Adipose tissue (tissue), 3 donors: Measurements from ENCODE around the gene HOXD11. TPM values are rescaled to one million over a fixed set of nuclear protein-coding genes. Genes with fewer than 3 reads are reported as not detected.

Experiments
- H3K27ac ChIP-seq: one replicate; pipeline ENCODE4 v1.5.1; 2013; ENCODE audit warnings: low read depth, low read length
- WGBS, 3 donors: extraction: QIAGEN DNeasy Blood & Tissue Kit; methylation state at CpG; one replicate each; pipeline ENCODE4 v1.1.7; 2013; 5-methylcytosine and 5-hydroxymethylcytosine counted together
- polyA plus RNA-seq, 3 donors: library from polyadenylated mRNA; stranded (reverse); fragments of 200-250 nt; gene quantifications; one replicate each; pipeline ENCODE4 v1.2.3, GENCODE V29; 2013
- donor health status: healthy with polysubstance abuse.
- donor health status: Bipolar disorder and iron deficiency.
- donor health status: healthy.

The HOXD11 gene
- under 1 TPM in 2 of 3 donors, not detected in 1; 0.05 to 0.59 TPM for polyA plus RNA-seq

DNA sequence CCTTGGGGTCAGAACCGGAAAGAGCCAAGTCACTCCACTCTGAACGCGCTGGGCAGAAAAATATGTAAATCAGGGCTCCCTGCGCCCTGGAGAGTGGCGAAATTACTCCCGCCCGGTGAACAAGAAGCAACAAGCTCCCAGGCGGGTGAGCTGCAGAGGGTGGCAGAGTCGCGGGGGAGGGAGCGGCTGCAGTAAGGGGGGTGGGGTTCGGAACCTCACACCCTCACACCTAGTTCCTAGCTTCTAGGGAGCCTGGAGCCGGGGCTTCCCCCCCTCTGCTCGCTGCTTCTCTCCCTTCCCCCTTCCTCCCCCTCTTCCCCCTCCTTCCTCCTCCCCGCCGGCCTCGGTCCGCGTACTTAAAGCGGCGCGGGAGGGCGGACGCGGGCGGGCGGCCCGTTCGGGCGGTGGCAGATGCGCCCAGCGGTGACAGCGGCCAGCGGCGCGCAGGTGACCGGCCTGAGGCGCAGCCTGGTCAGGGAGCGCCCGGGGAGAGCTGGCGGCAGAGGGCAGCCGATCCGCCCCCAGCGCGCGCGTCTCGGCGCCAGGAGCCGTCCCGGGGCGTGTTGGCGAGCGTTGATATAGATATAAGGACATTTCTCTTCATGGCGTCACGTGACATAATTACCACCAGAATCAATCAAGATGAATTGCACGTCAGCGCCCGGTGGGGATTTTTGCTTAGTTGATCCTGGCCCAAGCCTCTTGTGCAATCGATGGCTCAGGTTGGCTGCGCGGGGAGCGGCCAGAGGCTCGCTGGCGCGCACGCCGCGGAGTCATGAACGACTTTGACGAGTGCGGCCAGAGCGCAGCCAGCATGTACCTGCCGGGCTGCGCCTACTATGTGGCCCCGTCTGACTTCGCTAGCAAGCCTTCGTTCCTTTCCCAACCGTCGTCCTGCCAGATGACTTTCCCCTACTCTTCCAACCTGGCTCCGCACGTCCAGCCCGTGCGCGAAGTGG lies at the start of gene HOXD11:
HOXD11 (plus strand) TSS at position 700 of the 959 bp plus-strand sequence; CDS start at position 776, 76 bp downstream.
- H3K27ac ChIP-seq: no peak within 1 kb of the TSS
- 1 to 3% (median 3%) methylated on average over 62 to 85 of the region's 85 CpGs for WGBS, 3 donors

GRCh38 chr2:176063958-176064357 lies 43.1 kb upstream of the HOXD11 start:
- H3K27ac ChIP-seq: no peak overlapping the region
- 34 to 66% (median 38%) methylated on average over 2 of the region's 2 CpGs for WGBS, 3 donors

GRCh38 chr2:176066645-176067588 lies 40.2 kb upstream of the HOXD11 start:
- H3K27ac ChIP-seq: no peak overlapping the region
- 6 to 15% (median 7%) methylated on average over 51 to 56 of the region's 56 CpGs for WGBS, 3 donors

DNA sequence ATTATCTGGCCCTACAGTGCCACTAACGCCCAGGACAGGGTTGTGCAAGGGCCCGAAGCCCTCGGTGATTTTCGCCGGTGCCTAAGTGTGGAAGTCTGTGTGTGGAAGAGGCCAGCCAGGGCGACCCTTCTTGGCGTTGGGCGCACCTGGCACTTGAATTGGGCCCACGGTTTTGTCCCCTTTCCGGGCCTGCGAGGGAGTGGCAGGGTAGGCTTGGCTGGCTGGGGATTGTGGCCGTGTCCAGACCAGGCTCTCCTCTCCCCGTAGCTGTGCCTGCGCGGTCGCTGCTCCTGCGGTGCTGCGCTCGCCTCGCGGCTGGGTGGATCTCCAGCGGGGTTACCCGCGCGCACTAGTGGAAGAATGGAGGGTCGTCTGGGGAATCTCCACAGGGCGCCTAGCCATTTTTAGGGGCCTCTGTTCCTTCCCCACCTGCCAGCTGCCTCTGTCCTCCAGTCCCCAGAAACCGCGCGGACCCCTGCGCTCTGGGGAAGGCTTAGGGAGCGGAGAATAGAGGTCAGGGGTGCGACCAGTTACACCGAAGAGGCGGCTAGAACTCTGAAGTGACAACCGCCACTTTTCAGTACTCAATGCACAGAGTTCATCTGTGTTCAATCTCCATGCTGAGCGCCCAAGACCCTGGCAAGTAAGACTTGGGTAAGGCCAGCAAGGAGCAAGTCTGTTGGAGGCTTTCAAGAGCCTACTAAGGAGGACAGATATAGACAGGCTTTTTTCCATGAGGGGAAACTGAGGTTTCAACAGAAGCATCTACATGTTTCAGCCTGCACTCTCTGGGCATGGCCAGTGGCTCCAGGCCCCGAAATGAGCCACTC lies 39.3 kb upstream of the HOXD11 start:
- WGBS, 3 donors: 3 to 20% (median 7%) methylated on average over 38 of the region's 38 CpGs
- no peak overlapping the region for H3K27ac ChIP-seq

GRCh38 chr2:176068419-176068832 lies 38.7 kb upstream of the HOXD11 start:
- 5 to 9% (median 6%) methylated on average over 30 of the region's 30 CpGs for WGBS, 3 donors
- H3K27ac ChIP-seq: no peak overlapping the region

DNA sequence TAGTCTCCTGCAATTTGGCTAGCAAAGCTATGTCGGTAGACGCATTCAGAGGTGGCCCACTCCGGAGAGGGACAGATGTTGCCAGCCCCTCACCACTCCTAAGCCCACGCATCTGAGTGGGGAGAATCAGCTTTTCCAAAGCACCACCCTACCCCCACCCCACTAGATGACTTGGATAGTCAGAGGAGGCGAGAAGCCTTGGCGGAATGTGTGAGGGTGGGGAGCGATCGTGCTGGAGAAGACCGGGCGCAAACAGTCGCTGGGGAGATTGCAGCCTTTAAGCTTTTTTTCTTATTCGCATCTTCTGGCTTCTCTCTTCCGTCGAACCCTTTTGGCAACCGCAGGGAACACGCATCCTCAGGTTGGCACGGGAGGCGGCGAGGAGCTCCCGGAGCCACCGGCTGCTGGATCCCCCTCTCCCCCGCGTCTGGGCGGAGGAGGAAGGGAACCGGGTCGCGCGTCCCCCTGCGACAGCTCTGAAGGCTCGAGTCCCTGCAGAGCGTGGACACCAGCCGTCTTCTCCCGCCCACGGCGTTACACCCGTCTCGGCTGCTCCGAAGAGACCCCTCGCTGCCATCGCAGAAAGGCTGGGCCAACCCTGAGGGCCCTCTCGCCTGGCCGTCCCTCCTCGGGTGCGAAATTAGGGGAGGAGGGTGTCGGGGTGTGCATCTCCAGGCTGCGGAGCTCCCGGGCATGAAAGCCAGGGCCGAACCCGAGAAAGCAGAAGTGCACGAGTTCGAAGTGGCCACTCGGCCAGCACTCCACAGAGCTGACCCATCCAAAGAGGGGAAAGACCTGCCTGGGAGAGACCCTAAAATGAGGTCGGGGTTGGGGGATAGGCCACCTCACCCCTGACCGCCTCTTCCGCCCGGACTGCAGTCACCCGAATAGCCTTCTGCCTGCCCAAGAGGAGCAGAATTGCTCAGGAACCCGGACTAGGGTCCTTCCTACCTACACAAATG lies 35.5 kb upstream of the HOXD11 start:
- no peak overlapping the region for H3K27ac ChIP-seq
- 6 to 22% (median 8%) methylated on average over 55 to 57 of the region's 58 CpGs for WGBS, 3 donors

- 18 to 51% (median 23%) methylated on average over 5 of the region's 5 CpGs for WGBS, 3 donors
- H3K27ac ChIP-seq: no peak overlapping the region
Measured at GRCh38 chr2:176072292-176072669, 34.8 kb upstream of the HOXD11 start.

DNA sequence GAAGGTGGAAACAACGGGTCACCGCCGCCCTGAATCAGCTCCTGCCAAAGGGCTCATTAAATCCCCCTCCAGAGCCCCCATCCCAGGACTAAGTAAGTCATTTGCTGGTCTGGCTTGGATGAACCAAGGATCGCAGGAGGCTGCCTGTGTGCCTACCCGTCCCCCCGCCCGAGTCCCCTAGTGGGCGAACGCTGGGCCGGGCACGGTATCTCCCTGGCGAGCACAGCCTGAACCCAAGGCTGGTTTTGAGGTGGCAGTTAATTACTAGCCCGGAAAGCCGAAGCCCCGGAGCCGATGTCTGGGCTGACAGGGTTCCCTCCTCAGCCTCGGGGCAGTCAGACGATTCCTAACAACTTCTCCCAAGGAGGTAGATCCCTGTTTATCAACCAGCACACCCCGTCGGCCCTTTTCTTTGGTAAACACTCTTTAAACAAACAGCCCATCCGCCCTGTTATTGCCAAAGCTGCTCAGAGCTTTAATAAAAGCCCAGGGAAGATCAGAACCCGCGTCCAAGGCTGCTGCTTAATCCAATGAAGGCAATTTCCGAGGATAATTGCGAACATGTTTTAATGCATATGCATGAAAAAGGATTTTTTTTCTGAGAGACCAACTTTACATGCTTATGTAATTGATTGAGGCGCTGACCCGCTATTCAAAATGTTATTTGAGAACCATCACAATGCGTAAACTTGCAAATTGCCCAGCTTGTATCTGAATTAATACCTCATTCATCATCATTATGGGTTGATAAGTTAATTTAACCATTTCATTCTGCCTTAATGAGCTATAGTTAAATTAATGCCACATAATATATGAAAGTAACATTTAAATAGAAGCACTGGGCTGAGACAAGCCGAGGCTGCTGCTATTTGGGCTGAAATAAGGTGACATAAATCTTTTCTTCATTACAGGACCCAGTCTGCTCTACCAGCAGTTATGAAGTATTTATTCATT lies 33.9 kb upstream of the HOXD11 start:
- H3K27ac ChIP-seq: no peak overlapping the region
- 3 to 18% (median 7%) methylated on average over 29 of the region's 29 CpGs for WGBS, 3 donors

DNA sequence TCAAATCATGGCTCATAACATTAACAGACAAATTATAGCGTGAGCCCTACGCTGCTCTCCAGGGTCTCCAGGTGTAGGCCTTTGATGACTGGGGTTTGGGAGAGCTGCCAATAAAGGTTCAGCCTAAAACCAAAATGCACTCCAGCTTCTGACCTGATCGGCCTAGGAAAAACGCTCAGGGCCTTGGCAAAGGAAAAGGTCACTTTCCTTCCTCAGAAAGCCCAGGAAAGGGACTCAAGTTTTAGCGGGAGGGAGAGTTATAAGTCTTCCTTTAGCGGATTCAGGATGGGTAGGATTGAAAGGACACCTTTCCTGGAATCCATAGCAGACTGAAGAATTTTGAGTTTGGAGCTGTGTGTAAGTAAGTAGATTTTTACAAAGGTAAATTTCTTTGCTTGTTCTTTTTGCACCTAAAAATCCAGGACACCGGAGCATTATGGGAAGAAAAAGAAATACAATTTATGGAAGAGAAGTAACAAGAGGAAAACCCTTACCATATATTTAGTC lies 32.1 kb upstream of the HOXD11 start:
- 12 to 31% (median 18%) methylated on average over 7 of the region's 7 CpGs for WGBS, 3 donors
- no peak overlapping the region for H3K27ac ChIP-seq

DNA sequence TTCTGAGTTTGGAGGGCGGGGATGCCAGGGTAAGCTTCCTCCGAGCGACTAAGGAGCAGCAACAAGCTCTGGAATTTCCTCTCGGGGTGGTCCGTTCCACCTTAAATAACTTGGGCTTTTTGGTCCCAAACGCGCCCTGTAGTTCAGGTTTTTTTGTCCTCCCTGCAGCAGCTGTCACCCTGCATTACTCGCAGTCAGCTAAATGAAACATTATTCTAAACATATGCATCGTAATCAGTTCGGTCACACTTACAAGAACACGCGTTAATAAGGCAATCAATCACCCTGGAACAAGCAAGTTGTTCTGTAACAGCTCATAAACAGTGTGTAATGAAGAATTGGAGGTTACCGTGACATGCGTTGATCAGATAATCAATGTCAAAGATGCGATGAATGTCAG lies 31.6 kb upstream of the HOXD11 start:
- H3K27ac ChIP-seq: no peak overlapping the region
- WGBS, 3 donors: 4 to 17% (median 12%) methylated on average over 15 of the region's 15 CpGs

DNA sequence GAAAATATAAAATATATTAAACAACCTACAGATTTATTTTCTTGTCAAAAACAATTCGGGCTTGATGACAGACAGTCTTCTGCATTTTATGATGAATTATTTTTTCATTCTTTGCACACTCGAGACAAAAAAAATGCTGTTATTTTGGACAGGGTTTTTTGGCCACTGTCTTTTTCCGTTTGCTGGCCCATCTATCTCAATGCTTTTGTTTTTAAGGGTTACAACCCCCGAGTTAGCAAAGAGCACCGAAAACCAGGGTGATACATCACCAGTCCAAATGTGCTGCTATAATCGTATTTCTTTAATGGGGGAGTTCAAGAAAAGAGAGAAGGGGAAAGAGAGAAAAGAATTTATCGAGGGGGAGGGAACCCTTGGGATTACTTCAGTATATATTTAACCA lies 31.0 kb upstream of the HOXD11 start:
- WGBS, 3 donors: 14 to 19% (median 18%) methylated on average over 7 of the region's 7 CpGs
- H3K27ac ChIP-seq: no peak overlapping the region

DNA sequence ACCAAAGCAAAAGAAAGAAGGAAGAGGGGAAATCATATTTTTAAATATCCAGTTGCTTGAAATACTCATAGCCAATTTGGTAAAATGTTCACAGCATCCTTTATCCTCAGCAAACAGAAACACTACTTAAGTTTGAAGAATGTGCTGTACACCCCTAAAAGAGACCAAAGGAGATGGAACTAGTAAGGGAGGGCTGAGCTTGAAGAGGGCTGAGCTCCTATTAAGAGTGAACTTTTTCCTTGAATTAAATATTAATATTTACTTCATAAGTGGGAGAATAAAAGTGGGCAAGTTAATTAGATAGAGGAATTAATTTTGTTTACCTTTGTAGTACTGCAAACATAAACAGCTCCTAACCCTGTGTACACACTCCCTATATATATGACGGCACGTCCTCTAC lies 30.3 kb upstream of the HOXD11 start:
- H3K27ac ChIP-seq: no peak overlapping the region
- 8 to 47% (median 26%) methylated on average over 2 of the region's 2 CpGs for WGBS, 3 donors

- 4 to 12% (median 7%) methylated on average over 25 of the region's 25 CpGs for WGBS, 3 donors
- H3K27ac ChIP-seq: no peak overlapping the region
Measured at GRCh38 chr2:176078541-176079284, 28.4 kb upstream of the HOXD11 start.

DNA sequence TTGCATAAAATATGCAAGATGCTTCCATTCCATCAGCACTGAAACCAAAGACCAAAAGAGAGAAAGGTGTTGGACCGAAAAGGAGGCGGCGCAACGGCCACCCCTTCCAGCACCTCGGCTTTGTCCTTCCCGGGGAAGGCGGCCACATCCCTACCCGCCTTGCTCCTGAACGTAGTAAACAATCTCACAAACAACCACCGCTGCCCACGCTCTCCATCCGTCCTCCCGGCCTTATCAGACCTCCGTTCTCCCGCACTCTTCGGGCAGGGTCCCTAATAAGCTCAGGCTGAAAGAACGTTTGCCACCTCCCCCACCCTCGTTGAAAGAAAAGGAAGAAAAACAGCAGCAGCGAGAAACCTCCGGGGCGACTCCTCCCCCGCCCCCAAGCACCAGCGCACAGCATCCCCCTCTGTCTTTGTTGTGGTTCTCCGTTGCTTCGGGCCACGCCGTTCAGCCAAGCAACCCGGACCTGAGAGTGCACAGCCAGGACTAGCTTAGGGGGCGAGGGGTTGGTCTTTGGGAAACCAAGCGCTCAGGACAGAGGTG lies 27.7 kb upstream of the HOXD11 start:
- H3K27ac ChIP-seq: no peak overlapping the region
- WGBS, 3 donors: 3 to 8% (median 6%) methylated on average over 30 of the region's 30 CpGs
